ENCODE data around the gene ANKRD55. TPM values are rescaled to one million over a fixed set of nuclear protein-coding genes. Genes with fewer than 3 reads are reported as not detected.

Gene ANKRD55
- total RNA-seq, 1 experiment from 2014 or later = 0.27 TPM

- Mint-ChIP-seq H3K36me3 (ENCODE audit: insufficient read depth, unreplicated experiment) (no peaks in the 10 kb centered on the region), H3K9me3 (ENCODE audit: unreplicated experiment) (no peaks in the 10 kb centered on the region), H3K27me3 (ENCODE audit: insufficient read depth, unreplicated experiment) (no peaks in the 10 kb centered on the region), H3K4me1 (ENCODE audit: low read depth, unreplicated experiment) (peaks cover 34% of the 10 kb centered on the region), H3K4me3 (ENCODE audit: unreplicated experiment) (no peak overlapping the region), H3K27ac (ENCODE audit: unreplicated experiment) (peak overlapping the region; percentile 15)
- Histone ChIP-seq H3K9me3 (no peaks in the 10 kb centered on the region), H3K36me3 (ENCODE audit: control insufficient read depth, insufficient read depth, low read length) (no peaks in the 10 kb centered on the region), H3K27me3 (replicated peaks; ENCODE audit: control insufficient read depth, insufficient read depth, low read length) (no peaks in the 10 kb centered on the region), H3K4me1 (peaks cover 47% of the 10 kb centered on the region), H3K4me3 (ENCODE audit: low read depth, low read length) (no peak overlapping the region)
- DNase-seq = no peak
- no TSS peak for BruUV-seq (replicated peaks)
- ChIA-PET POLR2A (interaction anchor here (1.0 kb wide), 1 partner anchor 74 kb away, joined by 3 read pairs; the partner anchor contains the start of gene IL6ST), CTCF (interaction anchor here (0.6 kb wide), 1 partner anchor 17 kb away, joined by 3 read pairs; no protein-coding TSS in a partner anchor)
- intact Hi-C loops (cut with micrococcal nuclease; ENCODE audit: unreplicated experiment) = loop anchor here (2.0 to 5.0 kb wide), 3 partner anchors 19 to 78 kb away; partner anchors contain the start of gene IL6ST
- no peak for TF ChIP-seq CTCF (IDR thresholded peaks at IDR 0.05; ENCODE audit: insufficient read depth in 1 of 2, low read depth in 1 of 2, low read length in 1 of 2, severe bottlenecking in 1 of 2, unreplicated experiment in 1 of 2)
These were observed 163.4 kb downstream of the ANKRD55 start for GRCh38 chr5:56069652-56070226.

- Mint-ChIP-seq H3K9me3 (ENCODE audit: unreplicated experiment) (no peaks in the 10 kb centered on the region), H3K36me3 (ENCODE audit: insufficient read depth, unreplicated experiment) (no peaks in the 10 kb centered on the region), H3K4me1 (ENCODE audit: low read depth, unreplicated experiment) (peaks cover 23% of the 10 kb centered on the region), H3K4me3 (ENCODE audit: unreplicated experiment) (no peak overlapping the region), H3K27ac (ENCODE audit: unreplicated experiment) (no peak overlapping the region), H3K27me3 (ENCODE audit: insufficient read depth, unreplicated experiment) (no peaks in the 10 kb centered on the region)
- Histone ChIP-seq H3K4me3 (ENCODE audit: low read depth, low read length) (no peak overlapping the region), H3K4me1 (peaks cover 35% of the 10 kb centered on the region), H3K27me3 (replicated peaks; ENCODE audit: control insufficient read depth, insufficient read depth, low read length) (no peaks in the 10 kb centered on the region), H3K9me3 (no peaks in the 10 kb centered on the region; the same call in 1 of the 2 replicates), H3K36me3 (ENCODE audit: control insufficient read depth, insufficient read depth, low read length) (no peaks in the 10 kb centered on the region)
- TF ChIP-seq CTCF (IDR thresholded peaks at IDR 0.05; ENCODE audit: insufficient read depth in 1 of 2, low read depth in 1 of 2, low read length in 1 of 2, severe bottlenecking in 1 of 2, unreplicated experiment in 1 of 2) = no peak
- no peak for DNase-seq
- CTCF ChIA-PET = interaction anchor here (0.6 kb wide), 1 partner anchor 131 kb away, joined by 8 read pairs; no protein-coding TSS in a partner anchor
- intact Hi-C loops (cut with micrococcal nuclease; ENCODE audit: unreplicated experiment) = no loop called here
- POLR2A ChIA-PET = interaction anchor here (0.6 kb wide), 1 partner anchor 84 kb away, joined by 5 read pairs; no protein-coding TSS in a partner anchor
- BruUV-seq (replicated peaks) = no TSS peak
These were observed 166.1 kb downstream of the ANKRD55 start for GRCh38 chr5:56066931-56067450.

- Mint-ChIP-seq H3K36me3 (ENCODE audit: insufficient read depth, unreplicated experiment) (peaks cover 7% of the 10 kb centered on the region), H3K9me3 (ENCODE audit: unreplicated experiment) (no peaks in the 10 kb centered on the region), H3K4me3 (ENCODE audit: unreplicated experiment) (no peak overlapping the region), H3K4me1 (ENCODE audit: low read depth, unreplicated experiment) (peaks cover 15% of the 10 kb centered on the region), H3K27ac (ENCODE audit: unreplicated experiment) (no peak overlapping the region), H3K27me3 (ENCODE audit: insufficient read depth, unreplicated experiment) (no peaks in the 10 kb centered on the region)
- no TSS peak for BruUV-seq (replicated peaks)
- Histone ChIP-seq H3K4me3 (ENCODE audit: low read depth, low read length) (no peak overlapping the region), H3K9me3 (no peaks in the 10 kb centered on the region; the same call in 1 of the 2 replicates), H3K36me3 (ENCODE audit: control insufficient read depth, insufficient read depth, low read length) (no peaks in the 10 kb centered on the region), H3K27me3 (replicated peaks; ENCODE audit: control insufficient read depth, insufficient read depth, low read length) (no peaks in the 10 kb centered on the region), H3K4me1 (peaks cover 24% of the 10 kb centered on the region)
- TF ChIP-seq CTCF (IDR thresholded peaks at IDR 0.05; ENCODE audit: insufficient read depth in 1 of 2, low read depth in 1 of 2, low read length in 1 of 2, severe bottlenecking in 1 of 2, unreplicated experiment in 1 of 2) = no peak
- DNase-seq = no peak
- intact Hi-C loops (cut with micrococcal nuclease; ENCODE audit: unreplicated experiment) = no loop called here
- CTCF ChIA-PET = no interaction called here
- POLR2A ChIA-PET = no interaction called here
These were observed 168.1 kb downstream of the ANKRD55 start for GRCh38 chr5:56064984-56065383.

All from Caco-2 (cell line).